H9 (cell line): ENCODE results near the gene LRRK2. TPM values are rescaled to one million over a fixed set of nuclear protein-coding genes. Genes with fewer than 3 reads are reported as not detected.

Source experiments
- DNase-seq: peaks from one replicate; pipeline ENCODE4 v3.0.0-alpha.2; 2017
- H2AFZ ChIP-seq: one replicate; pipeline ENCODE4 v1.6.1; 2013; ENCODE audit warnings: mild to moderate bottlenecking, low read length, control low read depth, moderate library complexity
- H2AK5ac ChIP-seq: 2 replicates; pipeline ENCODE4 v1.6.1; 2013; ENCODE audit warnings: low read length, control low read depth, mixed read lengths; ENCODE audit not compliant: insufficient read length
- H2BK120ac ChIP-seq: one replicate; pipeline ENCODE4 v1.6.1; 2013; ENCODE audit warnings: low read depth, mild to moderate bottlenecking, low read length, control low read depth, inconsistent platforms; ENCODE audit not compliant: poor library complexity, severe bottlenecking
- H2BK12ac ChIP-seq: 2 replicates; pipeline ENCODE4 v1.6.1; 2013; ENCODE audit warnings: low read length, control low read depth, mixed read lengths, low read depth; ENCODE audit not compliant: insufficient read length
- H2BK15ac ChIP-seq: 2 replicates; pipeline ENCODE4 v1.6.1; 2013; ENCODE audit warnings: low read depth, low read length, control low read depth
- H2BK20ac ChIP-seq: one replicate; pipeline ENCODE4 v1.6.1; 2013; ENCODE audit warnings: low read depth, mild to moderate bottlenecking, low read length, control low read depth, inconsistent platforms; ENCODE audit not compliant: poor library complexity, severe bottlenecking
- H2BK5ac ChIP-seq: 2 replicates; pipeline ENCODE4 v1.6.1; 2013; ENCODE audit warnings: low read length, control low read depth, mixed read lengths; ENCODE audit not compliant: insufficient read length
- H3K14ac ChIP-seq: 2 replicates; pipeline ENCODE4 v1.6.1; 2013; ENCODE audit warnings: low read length, control low read depth; ENCODE audit not compliant: insufficient read depth
- H3K18ac ChIP-seq: 2 replicates; pipeline ENCODE4 v1.6.1; 2013; ENCODE audit warnings: low read depth, mild to moderate bottlenecking, mixed read lengths, low read length, control low read depth; ENCODE audit not compliant: insufficient read length
- H3K23ac ChIP-seq: 2 replicates; pipeline ENCODE4 v1.6.1; 2013; ENCODE audit warnings: low read length, control low read depth, mixed read lengths, low read depth; ENCODE audit not compliant: insufficient read length
- H3K23me2 ChIP-seq: 2 replicates; pipeline ENCODE4 v1.6.1; 2013; ENCODE audit warnings: low read depth, mild to moderate bottlenecking, mixed read lengths, low read length, control low read depth; ENCODE audit not compliant: insufficient read length, poor library complexity, severe bottlenecking
- H3K27ac ChIP-seq: 2 replicates; pipeline ENCODE4 v1.5.1; 2013; ENCODE audit warnings: low read length, control low read depth, mixed read lengths, low read depth; ENCODE audit not compliant: insufficient read length
- H3K27me3 ChIP-seq: 2 replicates; pipeline ENCODE4 v1.6.1; 2013; ENCODE audit warnings: low read length, control low read depth, inconsistent platforms; ENCODE audit not compliant: insufficient read depth
- H3K4ac ChIP-seq: 2 replicates; pipeline ENCODE4 v1.6.1; 2013; ENCODE audit warnings: low read depth, mild to moderate bottlenecking, control low read depth, inconsistent platforms, low read length, moderate library complexity
- H3K4me1 ChIP-seq: 2 replicates; pipeline ENCODE4 v1.6.1; 2013; ENCODE audit warnings: low read length, control low read depth, inconsistent platforms; ENCODE audit not compliant: insufficient read depth
- H3K4me2 ChIP-seq: 2 replicates; pipeline ENCODE4 v1.6.1; 2013; ENCODE audit warnings: low read length, control low read depth, mixed read lengths; ENCODE audit not compliant: insufficient read length, insufficient read depth
- H3K56ac ChIP-seq: 2 replicates; pipeline ENCODE4 v1.6.1; 2013; ENCODE audit warnings: low read depth, mild to moderate bottlenecking, mixed read lengths, low read length, control low read depth; ENCODE audit not compliant: insufficient read length
- H3K79me1 ChIP-seq: 2 replicates; pipeline ENCODE4 v1.6.1; 2013; ENCODE audit warnings: low read depth, mild to moderate bottlenecking, moderate library complexity, low read length, control low read depth, inconsistent platforms; ENCODE audit not compliant: insufficient read depth, poor library complexity, severe bottlenecking
- H3K79me2 ChIP-seq: 2 replicates; pipeline ENCODE4 v1.6.1; 2013; ENCODE audit warnings: low read length, control low read depth, inconsistent platforms; ENCODE audit not compliant: insufficient read depth
- H3K9ac ChIP-seq: 2 replicates; pipeline ENCODE4 v1.6.1; 2013; ENCODE audit warnings: low read length, control low read depth, mixed read lengths; ENCODE audit not compliant: insufficient read length; ENCODE audit errors: extremely low read depth
- H3K9me3 ChIP-seq: one replicate; pipeline ENCODE4 v1.6.1; 2013; ENCODE audit warnings: low read depth, low read length, inconsistent platforms; ENCODE audit not compliant: control insufficient read depth
- H3T11ph ChIP-seq: one replicate; pipeline ENCODE4 v1.6.1; 2013; ENCODE audit warnings: mild to moderate bottlenecking, low read length, control low read depth, inconsistent platforms
- H4K20me1 ChIP-seq: one replicate; pipeline ENCODE4 v1.6.1; 2013; ENCODE audit not compliant: control insufficient read depth, insufficient read length, insufficient read depth
- H4K5ac ChIP-seq: 2 replicates; pipeline ENCODE4 v1.6.1; 2013; ENCODE audit warnings: low read depth, mild to moderate bottlenecking, mixed read lengths, low read length, control low read depth; ENCODE audit not compliant: insufficient read length
- H4K8ac ChIP-seq: replicated peaks from 2 replicates; pipeline ENCODE4 v1.6.1; 2013; ENCODE audit warnings: low read length, control low read depth, mixed read lengths, low read depth; ENCODE audit not compliant: insufficient read length
- H4K91ac ChIP-seq: 2 replicates; pipeline ENCODE4 v1.6.1; 2013; ENCODE audit warnings: low read depth, mild to moderate bottlenecking, moderate library complexity, mixed read lengths, low read length, control low read depth; ENCODE audit not compliant: insufficient read length
- H3K27ac Mint-ChIP-seq, 3 experiments: 2 replicates in 2 of 3; 3 replicates in 1 of 3; pipeline ENCODE4 v1.8.0; 2020 to 2021; ENCODE audit warnings: mixed read lengths in 3 of 3, mild to moderate bottlenecking in 1 of 3, moderate library complexity in 1 of 3
- H3K27me3 Mint-ChIP-seq: 2 replicates; pipeline ENCODE4 v1.8.0; 2021; ENCODE audit warnings: low read depth, mild to moderate bottlenecking, moderate library complexity, mixed read lengths
- H3K36me3 Mint-ChIP-seq, 3 experiments: 2 replicates in 2 of 3; 3 replicates in 1 of 3; pipeline ENCODE4 v1.8.0; 2020 to 2021; ENCODE audit warnings: low read depth in 3 of 3, mixed read lengths in 3 of 3; ENCODE audit not compliant: insufficient read depth in 1 of 3
- H3K4me1 Mint-ChIP-seq, 2 experiments: 2 replicates each; pipeline ENCODE4 v1.8.0; 2020; ENCODE audit warnings: mixed read lengths in 2 of 2
- H3K4me3 Mint-ChIP-seq, 2 experiments: 2 replicates in 1 of 2; 3 replicates in 1 of 2; pipeline ENCODE4 v1.8.0; 2020 to 2021; ENCODE audit warnings: mild to moderate bottlenecking in 2 of 2, mixed read lengths in 2 of 2, moderate library complexity in 1 of 2
- H3K9me3 Mint-ChIP-seq, 2 experiments: 2 replicates in 1 of 2; 3 replicates in 1 of 2; pipeline ENCODE4 v1.8.0; 2020; ENCODE audit warnings: mild to moderate bottlenecking in 2 of 2, mixed read lengths in 2 of 2, moderate library complexity in 1 of 2
- CTCF ChIP-seq: fragments of 200-600 bp; sonication (generic); conservative IDR thresholded peaks from 3 replicates; pipeline ENCODE4 v1.8.0; 2021; ENCODE audit warnings: antibody characterized with exemption, mild to moderate bottlenecking
- WGBS: extraction: QIAGEN DNeasy Blood & Tissue Kit; methylation state at CpG from one replicate; pipeline ENCODE4 v1.1.7; 2013; ENCODE audit warnings: missing lambda C conversion rate, low lambda C conversion rate, mixed read lengths; ENCODE audit not compliant: insufficient read length; ENCODE audit errors: extremely low coverage; 5-methylcytosine and 5-hydroxymethylcytosine counted together
- total RNA-seq: library from RNA; stranded (reverse); gene quantifications from 2 replicates; pipeline ENCODE4 v1.2.1, GENCODE V29; 2021

Gene LRRK2
- total RNA-seq, 1 experiment from 2014 or later, result 0.17 TPM

- no peaks in the 10 kb centered on the region; a peak in 1 of 7 replicates for H3K36me3 Mint-ChIP-seq
- Histone ChIP-seq H3K27ac (no peak overlapping the region), H3K18ac (no peak overlapping the region), H2BK20ac (no peak overlapping the region), H2BK12ac (no peak overlapping the region), H3K56ac (no peak overlapping the region), H3K23ac (no peak overlapping the region), H4K5ac (no peak overlapping the region), H3K4me2 (no peak overlapping the region), H2AFZ (no peak overlapping the region), H3K9me3 (no peaks in the 10 kb centered on the region), H3K14ac (no peak overlapping the region), H3K4me1 (no peaks in the 10 kb centered on the region), H3K27me3 (peaks cover 9% of the 10 kb centered on the region), H3K9ac (no peak overlapping the region), H4K20me1 (no peaks in the 10 kb centered on the region), H3K23me2 (no peaks in the 10 kb centered on the region), H2AK5ac (no peak overlapping the region), H4K8ac (no peak overlapping the region), H3T11ph (no peak overlapping the region), H3K4ac (no peak overlapping the region), H2BK120ac (no peak overlapping the region), H2BK5ac (no peak overlapping the region), H3K79me1 (no peaks in the 10 kb centered on the region), H3K79me2 (no peaks in the 10 kb centered on the region), H4K91ac (no peak overlapping the region), H2BK15ac (no peak overlapping the region)
- no peak overlapping the region for H3K27ac Mint-ChIP-seq
- TF ChIP-seq CTCF, result no peak
- no CpG with 5 or more reads among the region's 2 CpGs for WGBS
- H3K4me1 Mint-ChIP-seq, result peaks cover 11% of the 10 kb centered on the region in 2 experiments
- DNase-seq, result no peak
- H3K9me3 Mint-ChIP-seq, result no peaks in the 10 kb centered on the region
- peaks cover 38% of the 10 kb centered on the region for H3K27me3 Mint-ChIP-seq
- no peak overlapping the region for H3K4me3 Mint-ChIP-seq
Measured at GRCh38 chr12:40222247-40222646, 2.5 kb upstream of the LRRK2 start.
